H1 (cell line): ENCODE data around the gene MRC2. TPM values are rescaled to one million over a fixed set of nuclear protein-coding genes. Genes with fewer than 3 reads are reported as not detected.

Source experiments
- CTCF ChIA-PET: fragments of 300-600 bp; sonication (Branson Sonifier 250); formaldehyde crosslinking; loops from one replicate; lab custom pipeline; 2021; ENCODE audit not compliant: partially characterized antibody; lab: Charles Lee
- POLR2A ChIA-PET: fragments of 300-600 bp; sonication (Branson Sonifier 250); formaldehyde crosslinking; loops from one replicate; lab custom pipeline; 2021; ENCODE audit warnings: inconsistent platforms; ENCODE audit not compliant: partially characterized antibody; lab: Charles Lee
- DNase-seq, 2 experiments: peaks; one replicate each; pipeline versions ENCODE4 v3.0.0 to v3.0.0-alpha.2; 2010 to 2022; ENCODE audit warnings: low spot score in 2 of 2, low read depth in 1 of 2, mixed read lengths in 1 of 2
- FAIRE-seq: peaks from 2 replicates; lab custom pipeline; 2011; peaks lifted over from hg19 to GRCh38; lab: Jason Lieb, UNC
- H2AFZ ChIP-seq: 2 replicates; pipeline ENCODE4 v1.8.1; 2012; ENCODE audit warnings: low read length, inconsistent platforms
- H2AK5ac ChIP-seq: 2 replicates; pipeline ENCODE4 v1.6.1; 2013; ENCODE audit warnings: low read depth, low read length
- H2BK120ac ChIP-seq: replicated peaks from 2 replicates; pipeline ENCODE3; 2013; ENCODE audit warnings: low read depth, low read length, inconsistent platforms
- H2BK12ac ChIP-seq: 2 replicates; pipeline ENCODE4 v1.6.1; 2013; ENCODE audit warnings: low read depth, low read length
- H2BK15ac ChIP-seq: 2 replicates; pipeline ENCODE4 v1.6.1; 2013; ENCODE audit warnings: low read length
- H2BK20ac ChIP-seq: 2 replicates; pipeline ENCODE4 v1.6.1; 2013; ENCODE audit warnings: low read length
- H2BK5ac ChIP-seq: 2 replicates; pipeline ENCODE4 v1.6.1; 2013; ENCODE audit warnings: low read depth, low read length
- H3K14ac ChIP-seq: 2 replicates; pipeline ENCODE4 v1.6.1; 2013; ENCODE audit warnings: inconsistent platforms; ENCODE audit not compliant: insufficient read length
- H3K18ac ChIP-seq: 2 replicates; pipeline ENCODE4 v1.6.1; 2013; ENCODE audit warnings: low read length; ENCODE audit errors: extremely low read depth
- H3K23ac ChIP-seq: 2 replicates; pipeline ENCODE4 v1.6.1; 2013; ENCODE audit warnings: inconsistent platforms; ENCODE audit not compliant: insufficient read length
- H3K23me2 ChIP-seq: 2 replicates; pipeline ENCODE4 v1.6.1; 2013; ENCODE audit warnings: low read depth, low read length
- H3K27ac ChIP-seq: 2 replicates; pipeline ENCODE4 v1.6.1; 2011; ENCODE audit warnings: low read depth, low read length, inconsistent platforms
- H3K27me3 ChIP-seq, 4 experiments: replicated peaks in 1 of 4; 1 replicate in 1 of 4; 2 replicates in 3 of 4; pipeline versions ENCODE4 v1.6.1 to v1.8.1; 2011 to 2013; ENCODE audit warnings: low read length in 3 of 4, mild to moderate bottlenecking in 3 of 4, inconsistent platforms in 2 of 4, mixed read lengths in 2 of 4, moderate library complexity in 1 of 4; ENCODE audit not compliant: control insufficient read depth in 3 of 4, insufficient read depth in 3 of 4; ENCODE audit errors: extremely low read depth in 1 of 4
- H3K36me3 ChIP-seq, 4 experiments: 2 replicates each; pipeline versions ENCODE4 v1.6.1 to v1.8.1; 2011 to 2013; ENCODE audit warnings: mild to moderate bottlenecking in 4 of 4, low read length in 3 of 4, moderate library complexity in 2 of 4, control low read depth in 1 of 4, inconsistent platforms in 1 of 4; ENCODE audit not compliant: insufficient read depth in 4 of 4, control insufficient read depth in 2 of 4
- H3K4ac ChIP-seq: replicated peaks from 2 replicates; pipeline ENCODE3; 2013; ENCODE audit warnings: low read length, low read depth, mixed read lengths, inconsistent platforms; ENCODE audit not compliant: insufficient read length
- H3K4me1 ChIP-seq, 4 experiments: replicated peaks in 1 of 4; 1 replicate in 1 of 4; 2 replicates in 3 of 4; pipeline versions ENCODE4 v1.6.1 to v1.8.1; 2011 to 2013; ENCODE audit warnings: low read length in 3 of 4, inconsistent platforms in 2 of 4, mixed read lengths in 1 of 4; ENCODE audit not compliant: insufficient read depth in 4 of 4, control insufficient read depth in 3 of 4
- H3K4me2 ChIP-seq, 2 experiments: 2 replicates each; pipeline versions ENCODE4 v1.6.1 to v1.8.1; 2011 to 2013; ENCODE audit warnings: low read depth in 2 of 2, low read length in 2 of 2, control low read depth in 1 of 2, inconsistent platforms in 1 of 2, mild to moderate bottlenecking in 1 of 2; ENCODE audit not compliant: insufficient read depth in 1 of 2
- H3K4me3 ChIP-seq, 4 experiments: fragments of 200-600, 300-600 bp in 1 of 4; sonication (generic), shearing (Covaris generic), sonication (Bioruptor Twin) in 1 of 4; 2 replicates each; pipeline versions ENCODE4 v1.5.1 to v1.8.1; 2011 to 2016; ENCODE audit warnings: low read length in 4 of 4, low read depth in 3 of 4, control low read depth in 2 of 4, inconsistent platforms in 2 of 4, mild to moderate bottlenecking in 2 of 4, mixed read lengths in 1 of 4, moderate library complexity in 1 of 4; ENCODE audit not compliant: insufficient read depth in 2 of 4; ENCODE audit errors: extremely low read depth in 1 of 4
- H3K56ac ChIP-seq: replicated peaks from 2 replicates; pipeline ENCODE3; 2013; ENCODE audit warnings: low read depth, mild to moderate bottlenecking, mixed read lengths, low read length, inconsistent platforms; ENCODE audit not compliant: insufficient read length
- H3K79me1 ChIP-seq: 2 replicates; pipeline ENCODE4 v1.6.1; 2013; ENCODE audit warnings: low read depth, low read length, control low read depth
- H3K79me2 ChIP-seq, 2 experiments: 2 replicates each; pipeline versions ENCODE4 v1.6.1 to v1.8.1; 2012 to 2013; ENCODE audit warnings: low read length in 2 of 2, mild to moderate bottlenecking in 2 of 2, inconsistent platforms in 1 of 2; ENCODE audit not compliant: insufficient read depth in 2 of 2, control insufficient read depth in 1 of 2
- H3K9ac ChIP-seq, 4 experiments: replicated peaks in 1 of 4; 1 replicate in 1 of 4; 2 replicates in 3 of 4; pipeline versions ENCODE4 v1.6.1 to v1.8.1; 2011 to 2013; ENCODE audit warnings: low read depth in 3 of 4, low read length in 3 of 4, control low read depth in 2 of 4, mild to moderate bottlenecking in 2 of 4, moderate library complexity in 2 of 4, inconsistent platforms in 1 of 4; ENCODE audit errors: extremely low read depth in 1 of 4
- H3K9me3 ChIP-seq, 2 experiments: 2 replicates each; pipeline versions ENCODE4 v1.6.1 to v1.8.1; 2012 to 2013; ENCODE audit warnings: mild to moderate bottlenecking in 2 of 2, moderate library complexity in 2 of 2, control low read depth in 1 of 2, inconsistent platforms in 1 of 2, low read depth in 1 of 2, low read length in 1 of 2, mixed read lengths in 1 of 2; ENCODE audit not compliant: insufficient read depth in 2 of 2
- H4K20me1 ChIP-seq, 2 experiments: replicated peaks in 1 of 2; 2 replicates each; pipeline versions ENCODE3 to v1.8.1; 2011 to 2013; ENCODE audit warnings: inconsistent platforms in 2 of 2, low read length in 2 of 2, mild to moderate bottlenecking in 1 of 2; ENCODE audit not compliant: insufficient read depth in 2 of 2, control insufficient read depth in 1 of 2
- H4K5ac ChIP-seq: 2 replicates; pipeline ENCODE4 v1.6.1; 2013; ENCODE audit warnings: low read length, low read depth, mixed read lengths, inconsistent platforms; ENCODE audit not compliant: insufficient read length
- H4K8ac ChIP-seq: 2 replicates; pipeline ENCODE4 v1.8.0; 2013; ENCODE audit warnings: mild to moderate bottlenecking, moderate library complexity, low read length, inconsistent platforms; ENCODE audit not compliant: insufficient read depth; ENCODE audit errors: extremely low read depth
- H4K91ac ChIP-seq: replicated peaks from 2 replicates; pipeline ENCODE3; 2013; ENCODE audit warnings: low read length, mixed read lengths, inconsistent platforms; ENCODE audit not compliant: insufficient read length
- CEBPB ChIP-seq: IDR thresholded peaks from 2 replicates; pipeline ENCODE4 v1.6.1; 2012; ENCODE audit warnings: low read depth, low read length
- CHD2 ChIP-seq: IDR thresholded peaks from 2 replicates; pipeline ENCODE4 v1.6.1; 2012; ENCODE audit warnings: low read length, improper control_type of control experiment
- PHF8 ChIP-seq: fragments of 200-600 bp; sonication (generic); conservative IDR thresholded peaks from 2 replicates; pipeline ENCODE4 v1.7.1; 2012; ENCODE audit warnings: low read depth, mild to moderate bottlenecking, inconsistent platforms, low read length, moderate library complexity
- SP2 ChIP-seq: IDR thresholded peaks from 2 replicates; pipeline ENCODE4 v1.6.1; 2012; ENCODE audit warnings: mild to moderate bottlenecking, low read length, inconsistent platforms
- WGBS, 2 experiments: shearing (Covaris generic) in 1 of 2; methylation state at CpG; one replicate each; pipeline versions ENCODE4 v1.1.6 to v1.1.7; 2013 to 2015; ENCODE audit warnings: low lambda C conversion rate in 2 of 2, mixed read lengths in 2 of 2, inconsistent platforms in 1 of 2, low coverage in 1 of 2, missing lambda C conversion rate in 1 of 2; ENCODE audit not compliant: insufficient replicate concordance in 2 of 2, insufficient coverage in 1 of 2, insufficient read length in 1 of 2; ENCODE audit errors: extremely low coverage in 1 of 2, missing lambda C conversion rate in 1 of 2; 5-methylcytosine and 5-hydroxymethylcytosine counted together
- polyA plus RNA-seq, 7 experiments: library from polyadenylated mRNA; depleted of rRNA in 3 of 7; stranded (reverse) in 5 of 7; unstranded in 2 of 7; fragments of >200 nt in 5 of 7; fragments of 200-250 nt in 2 of 7; gene quantifications; 1 replicate in 5 of 7; 2 replicates in 1 of 7; 4 replicates in 1 of 7; pipeline versions ENCODE4 v1.2.1 to v1.2.3, GENCODE V29; 2011 to 2013; ENCODE audit warnings: missing spikeins in 2 of 7, mixed read lengths in 2 of 7
- total RNA-seq: library from RNA; stranded (reverse); fragmentation: NEBNext Ultra II Directional; extraction: Animal tissue kit (Norgen Biotek cat#: 25700); gene quantifications from 2 replicates; pipeline ENCODE4 v1.2.1, GENCODE V29; 2021

MRC2 gene
- total and polyA plus RNA-seq, 2 of the 8 experiments (the other 6 are each of a cell fraction or from before 2014, with no cell fraction given), result 7.0 to 24.2 TPM

GRCh38 chr17:62678214-62678919 lies 50.9 kb downstream of the MRC2 start:
- peaks cover 0 to 7% (median 0%) of the 10 kb centered on the region in 4 experiments; a peak in 2 of 8 replicates for H3K36me3 ChIP-seq
- H2AFZ ChIP-seq, result no peak overlapping the region
- no peak overlapping the region for H2BK120ac ChIP-seq
- no peak overlapping the region for H3K4ac ChIP-seq
- 94% methylated on average over 8 of the region's 10 CpGs; no CpG with 5 or more reads in 1 of the 2 experiments for WGBS, 2 experiments
- no peaks in the 10 kb centered on the region for H3K79me1 ChIP-seq
- H4K20me1 ChIP-seq, result peaks cover 0 to 2% of the 10 kb centered on the region in 2 experiments
- H2BK20ac ChIP-seq, result no peak overlapping the region
- no peak overlapping the region for H4K91ac ChIP-seq
- no peak overlapping the region for H2BK12ac ChIP-seq
- H2BK15ac ChIP-seq, result no peak overlapping the region
- no peak for DNase-seq
- H3K4me1 ChIP-seq, result peaks cover 0 to 4% (median 0%) of the 10 kb centered on the region in 4 experiments; a peak in 2 of 7 replicates
- H3K27me3 ChIP-seq, result no peaks in the 10 kb centered on the region
- no peaks in the 10 kb centered on the region for H3K79me2 ChIP-seq
- H3K14ac ChIP-seq, result no peak overlapping the region
- TF ChIP-seq SP2 (no peak), CHD2 (no peak), CEBPB (no peak), PHF8 (no peak)
- TF ChIP-seq, all 59 proteins: peak for 0
- no peaks in the 10 kb centered on the region; a peak in 1 of 4 replicates for H3K9me3 ChIP-seq
- no peak overlapping the region for H4K5ac ChIP-seq
- no peak overlapping the region for H3K23ac ChIP-seq
- H4K8ac ChIP-seq, result no peak overlapping the region
- FAIRE-seq, result no peak
- no peak overlapping the region; the same call in 1 of the 2 replicates for H3K27ac ChIP-seq
- no peak overlapping the region for H3K9ac ChIP-seq
- ChIA-PET POLR2A (interaction anchor here (0.6 to 1.2 kb wide), 2 partner anchors 21 to 49 kb away, joined by 4 to 5 read pairs; no protein-coding TSS in a partner anchor), CTCF (interaction anchor here (0.6 to 9.0 kb wide), 6 partner anchors 10 to 730 kb away, joined by 3 to 68 read pairs (median 4); no protein-coding TSS in a partner anchor)
- no peak overlapping the region for H2AK5ac ChIP-seq
- no peak overlapping the region for H3K18ac ChIP-seq
- no peak overlapping the region for H3K4me3 ChIP-seq
- no peaks in the 10 kb centered on the region for H3K23me2 ChIP-seq
- H3K56ac ChIP-seq, result no peak overlapping the region
- H2BK5ac ChIP-seq, result no peak overlapping the region
- no peak overlapping the region for H3K4me2 ChIP-seq
